OCI-LY1 (cell line): Measurements from ENCODE around the gene DDA1.

Experiments used
- H2AFZ ChIP-seq: fragments of 200-600 bp; sonication (generic), shearing (Covaris generic); 2 replicates; pipeline ENCODE4 v1.6.0; 2014; ENCODE audit warnings: antibody characterized with exemption, mild to moderate bottlenecking, low read length
- H3F3A ChIP-seq: fragments of 200-600 bp; sonication (generic), shearing (Covaris generic); 2 replicates; pipeline ENCODE4 v1.6.0; 2014; ENCODE audit warnings: mild to moderate bottlenecking, antibody characterized with exemption, low read length, moderate library complexity; ENCODE audit not compliant: insufficient read depth
- H3K27ac ChIP-seq: fragments of 200-600 bp; sonication (generic); 2 replicates; pipeline ENCODE4 v1.5.1; 2014; ENCODE audit warnings: low read length, mixed run types, mild to moderate bottlenecking, low read depth; ENCODE audit not compliant: poor library complexity, severe bottlenecking
- H3K27me3 ChIP-seq: fragments of 200-600 bp; sonication (generic); 2 replicates; pipeline ENCODE4 v1.6.0; 2014; ENCODE audit warnings: antibody characterized with exemption, mild to moderate bottlenecking, low read length, moderate library complexity; ENCODE audit not compliant: insufficient read depth
- H3K36me3 ChIP-seq: fragments of 200-600 bp; sonication (generic); 2 replicates; pipeline ENCODE4 v1.6.1; 2014; ENCODE audit warnings: mild to moderate bottlenecking, antibody characterized with exemption, low read length, moderate library complexity, mixed read lengths; ENCODE audit not compliant: insufficient read depth
- H3K4me1 ChIP-seq: fragments of 200-600 bp; sonication (generic); 2 replicates; pipeline ENCODE4 v1.5.1; 2014; ENCODE audit warnings: mild to moderate bottlenecking, low read length, moderate library complexity; ENCODE audit not compliant: insufficient read depth, severe bottlenecking
- H3K4me2 ChIP-seq: fragments of 200-600 bp; sonication (generic), shearing (Covaris generic); 2 replicates; pipeline ENCODE4 v1.6.1; 2014; ENCODE audit warnings: low read length
- H3K4me3 ChIP-seq: fragments of 200-600 bp; sonication (generic); 2 replicates; pipeline ENCODE4 v1.5.1; 2014; ENCODE audit warnings: low read length, low read depth, mild to moderate bottlenecking, mixed read lengths; ENCODE audit not compliant: poor library complexity, severe bottlenecking
- H3K79me2 ChIP-seq: fragments of 200-600 bp; shearing (Covaris generic); 2 replicates; pipeline ENCODE4 v1.6.1; 2016; ENCODE audit warnings: mixed run types, low read length, mixed read lengths; ENCODE audit not compliant: insufficient read depth
- H3K9ac ChIP-seq: fragments of 200-600 bp; sonication (generic), shearing (Covaris generic); 2 replicates; pipeline ENCODE4 v1.6.1; 2014; ENCODE audit warnings: mild to moderate bottlenecking, low read length, mixed read lengths
- H3K9me2 ChIP-seq: fragments of 200-600 bp; sonication (generic), shearing (Covaris generic); 2 replicates; pipeline ENCODE4 v1.6.1; 2014; ENCODE audit warnings: low read depth, mild to moderate bottlenecking, low read length, mixed read lengths
- H3K9me3 ChIP-seq: fragments of 200-600 bp; shearing (Covaris generic); 2 replicates; pipeline ENCODE4 v1.6.1; 2014; ENCODE audit warnings: low read length, mixed read lengths
- H4K20me1 ChIP-seq: fragments of 200-600 bp; sonication (generic), shearing (Covaris generic); 2 replicates; pipeline ENCODE4 v1.6.0; 2016; ENCODE audit warnings: mild to moderate bottlenecking, low read length; ENCODE audit not compliant: insufficient read depth
- EZH2 ChIP-seq: fragments of 200-600 bp; sonication (generic), shearing (Covaris generic); IDR thresholded peaks from 2 replicates; pipeline ENCODE4 v1.8.0; 2017; ENCODE audit warnings: borderline replicate concordance, mixed run types, mild to moderate bottlenecking, antibody characterized with exemption, low read length, moderate library complexity, mixed read lengths
- TF ChIP-seq, protein P1 (sequence below): fragments of 200-600 bp; sonication (generic), shearing (Covaris generic); IDR thresholded peaks from 2 replicates; pipeline ENCODE4 v1.5.1; 2017; ENCODE audit warnings: mild to moderate bottlenecking, antibody characterized with exemption, low read length, moderate library complexity, mixed read lengths

The DDA1 gene

DNA sequence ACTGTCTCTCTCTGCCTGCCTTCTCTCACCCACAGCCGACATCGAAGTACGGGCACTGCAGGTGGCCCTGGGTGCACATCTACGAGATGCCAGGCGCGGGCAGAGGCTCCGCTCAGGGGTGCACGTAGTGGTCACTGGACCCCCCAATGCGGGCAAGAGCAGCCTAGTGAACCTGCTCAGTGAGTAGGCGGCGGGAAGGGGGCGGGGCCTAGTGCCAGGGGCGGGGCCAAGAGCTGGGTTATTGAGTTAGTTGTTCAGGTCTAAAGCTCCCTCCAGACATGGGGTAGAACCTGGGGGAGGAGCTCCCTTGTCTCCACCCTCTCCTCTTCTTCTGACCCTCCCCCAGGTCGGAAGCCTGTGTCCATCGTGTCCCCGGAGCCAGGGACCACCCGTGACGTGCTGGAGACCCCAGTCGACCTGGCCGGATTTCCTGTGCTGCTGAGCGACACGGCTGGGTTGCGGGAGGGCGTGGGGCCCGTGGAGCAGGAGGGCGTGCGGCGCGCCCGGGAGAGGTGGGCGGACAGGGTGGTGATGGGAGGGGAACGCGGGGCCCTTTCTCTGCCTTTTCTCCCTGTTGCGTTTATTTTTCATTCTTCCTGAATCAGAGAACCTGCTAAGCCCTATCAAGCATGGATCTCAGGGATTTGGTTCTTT lies 29.9 kb downstream of the DDA1 start:
- Histone ChIP-seq H3K9ac (no peak overlapping the region; the same call in 1 of the 2 replicates), H3K36me3 (peaks cover 36% of the 10 kb centered on the region), H3K9me3 (no peaks in the 10 kb centered on the region), H3K79me2 (no peaks in the 10 kb centered on the region), H2AFZ (no peak overlapping the region), H3K9me2 (no peaks in the 10 kb centered on the region), H4K20me1 (no peaks in the 10 kb centered on the region), H3K4me1 (peaks cover 23% of the 10 kb centered on the region), H3K27ac (no peak overlapping the region), H3K27me3 (no peaks in the 10 kb centered on the region), H3F3A (no peaks in the 10 kb centered on the region; the same call in 1 of the 2 replicates), H3K4me2 (peak overlapping the region; percentile 82), H3K4me3 (peak overlapping the region; percentile 90)
- TF ChIP-seq, protein P1, sequence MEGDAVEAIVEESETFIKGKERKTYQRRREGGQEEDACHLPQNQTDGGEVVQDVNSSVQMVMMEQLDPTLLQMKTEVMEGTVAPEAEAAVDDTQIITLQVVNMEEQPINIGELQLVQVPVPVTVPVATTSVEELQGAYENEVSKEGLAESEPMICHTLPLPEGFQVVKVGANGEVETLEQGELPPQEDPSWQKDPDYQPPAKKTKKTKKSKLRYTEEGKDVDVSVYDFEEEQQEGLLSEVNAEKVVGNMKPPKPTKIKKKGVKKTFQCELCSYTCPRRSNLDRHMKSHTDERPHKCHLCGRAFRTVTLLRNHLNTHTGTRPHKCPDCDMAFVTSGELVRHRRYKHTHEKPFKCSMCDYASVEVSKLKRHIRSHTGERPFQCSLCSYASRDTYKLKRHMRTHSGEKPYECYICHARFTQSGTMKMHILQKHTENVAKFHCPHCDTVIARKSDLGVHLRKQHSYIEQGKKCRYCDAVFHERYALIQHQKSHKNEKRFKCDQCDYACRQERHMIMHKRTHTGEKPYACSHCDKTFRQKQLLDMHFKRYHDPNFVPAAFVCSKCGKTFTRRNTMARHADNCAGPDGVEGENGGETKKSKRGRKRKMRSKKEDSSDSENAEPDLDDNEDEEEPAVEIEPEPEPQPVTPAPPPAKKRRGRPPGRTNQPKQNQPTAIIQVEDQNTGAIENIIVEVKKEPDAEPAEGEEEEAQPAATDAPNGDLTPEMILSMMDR, result no peak
- TF ChIP-seq EZH2, result no peak

DNA sequence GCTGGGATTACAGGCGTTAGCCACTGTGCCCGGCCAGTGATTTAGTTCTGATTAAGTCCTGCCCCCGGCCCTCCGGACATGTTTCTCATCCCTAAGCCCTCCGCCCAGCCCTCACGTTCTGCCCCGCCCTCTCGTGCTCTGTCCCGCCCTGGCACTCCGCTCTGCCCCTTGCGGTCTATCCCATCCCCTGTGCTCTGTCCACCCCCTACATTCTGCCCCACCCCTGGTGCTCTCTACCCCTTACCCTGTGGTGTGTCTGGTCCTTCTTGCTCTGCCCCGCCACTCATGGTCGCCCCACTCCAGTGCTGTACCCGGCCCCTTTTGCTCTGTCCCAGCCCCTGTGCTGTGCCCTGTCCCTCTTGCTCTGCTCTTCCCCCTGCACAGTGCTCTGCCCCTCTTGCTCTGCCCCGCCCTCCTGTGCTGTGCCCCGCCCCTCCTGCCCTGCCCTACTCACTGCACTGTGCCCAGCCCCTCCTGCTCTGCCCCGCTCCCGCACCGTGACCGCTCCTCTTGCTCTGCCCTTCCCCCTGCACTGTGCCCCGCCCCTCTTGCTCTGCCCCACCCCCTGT lies 31.0 kb downstream of the DDA1 start:
- Histone ChIP-seq H3K9ac (no peak overlapping the region), H3K79me2 (no peaks in the 10 kb centered on the region), H3K36me3 (peaks cover 38% of the 10 kb centered on the region), H2AFZ (no peak overlapping the region), H3F3A (no peaks in the 10 kb centered on the region; the same call in 1 of the 2 replicates), H3K9me2 (no peaks in the 10 kb centered on the region), H3K9me3 (no peaks in the 10 kb centered on the region), H3K27me3 (no peaks in the 10 kb centered on the region), H3K4me3 (no peak overlapping the region), H3K4me2 (no peak overlapping the region), H4K20me1 (no peaks in the 10 kb centered on the region), H3K4me1 (peaks cover 15% of the 10 kb centered on the region), H3K27ac (no peak overlapping the region)
- TF ChIP-seq EZH2, result no peak
- TF ChIP-seq, protein P1, result no peak

DNA sequence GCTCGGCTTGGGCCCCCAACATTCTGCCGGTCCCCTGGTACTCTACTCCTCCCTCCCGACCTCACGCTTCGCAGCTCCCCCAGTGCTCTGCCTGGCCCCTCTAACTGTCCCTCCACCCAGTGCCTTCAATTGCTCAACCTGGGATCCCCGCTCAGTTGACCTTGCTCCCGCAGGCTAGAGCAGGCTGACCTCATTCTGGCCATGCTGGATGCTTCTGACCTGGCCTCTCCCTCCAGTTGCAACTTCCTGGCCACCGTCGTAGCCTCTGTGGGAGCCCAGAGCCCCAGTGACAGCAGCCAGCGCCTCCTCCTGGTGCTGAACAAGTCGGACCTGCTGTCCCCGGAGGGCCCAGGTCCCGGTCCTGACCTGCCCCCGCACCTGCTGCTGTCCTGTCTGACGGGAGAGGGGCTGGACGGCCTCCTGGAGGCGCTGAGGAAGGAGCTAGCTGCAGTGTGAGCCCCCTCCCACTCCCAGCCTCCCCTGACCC lies 31.6 kb downstream of the DDA1 start:
- H3F3A ChIP-seq, result no peaks in the 10 kb centered on the region; the same call in 1 of the 2 replicates
- H3K4me2 ChIP-seq, result no peak overlapping the region
- no peak overlapping the region for H3K9ac ChIP-seq
- no peak overlapping the region for H3K27ac ChIP-seq
- H3K36me3 ChIP-seq, result peaks cover 38% of the 10 kb centered on the region
- no peak for TF ChIP-seq EZH2
- TF ChIP-seq, protein P1, result no peak
- H3K9me2 ChIP-seq, result no peaks in the 10 kb centered on the region
- no peaks in the 10 kb centered on the region for H3K9me3 ChIP-seq
- no peaks in the 10 kb centered on the region for H3K79me2 ChIP-seq
- H4K20me1 ChIP-seq, result no peaks in the 10 kb centered on the region
- no peak overlapping the region for H3K4me3 ChIP-seq
- H3K27me3 ChIP-seq, result no peaks in the 10 kb centered on the region
- H3K4me1 ChIP-seq, result peaks cover 15% of the 10 kb centered on the region
- H2AFZ ChIP-seq, result no peak overlapping the region
